HG03060 (cell line): ENCODE results near the gene RFX6.
"Not testable (repeated sequence)": the region's sequence is repeated elsewhere in the genome, so short reads cannot be mapped to it uniquely, and the experiment has no call there.

ENCODE experiments used
- ATAC-seq: cut with Tn5 transposase; IDR thresholded peaks from one replicate; pipeline ENCODE4 v1.9.1; 2021; ENCODE audit warnings: low read depth, moderate number of reproducible peaks; ENCODE audit not compliant: unreplicated experiment

Gene RFX6

GRCh38 chr6:116876635-116877611, at the start of gene RFX6:
Gene RFX6 (plus strand): TSS chr6:116877242. CDS start chr6:116877276, 34 bp downstream.
- ATAC-seq: no peak

- ATAC-seq: no peak
These were observed 49.3 kb upstream of the RFX6 start for GRCh38 chr6:116827561-116828240.

- no peak for ATAC-seq
These were observed 48.1 kb upstream of the RFX6 start, which contains the start of gene GPRC6A for GRCh38 chr6:116828983-116829382. Gene GPRC6A (minus strand): TSS chr6:116829083. CDS start chr6:116829013, 70 bp downstream.

- not testable (repeated sequence) for ATAC-seq
These were observed 42.5 kb upstream of the RFX6 start for GRCh38 chr6:116834526-116834925.

- ATAC-seq: no peak
These were observed 40.3 kb upstream of the RFX6 start for GRCh38 chr6:116836606-116837342.

- ATAC-seq: no peak
These were observed 37.0 kb upstream of the RFX6 start for GRCh38 chr6:116840091-116840490.

- no peak for ATAC-seq
These were observed 34.6 kb upstream of the RFX6 start for GRCh38 chr6:116842459-116842858.

- ATAC-seq: peak; percentile 60
These were observed 29.8 kb upstream of the RFX6 start for GRCh38 chr6:116847227-116847626.

- no peak for ATAC-seq
These were observed 19.0 kb upstream of the RFX6 start for GRCh38 chr6:116858060-116858459.

- no peak for ATAC-seq
These were observed 17.8 kb upstream of the RFX6 start for GRCh38 chr6:116859264-116859663.

GRCh38 chr6:116866281-116866871, 10.7 kb upstream of the RFX6 start:
- ATAC-seq: peak; percentile 52

- no peak for ATAC-seq
These were observed 4.3 kb upstream of the RFX6 start for GRCh38 chr6:116872771-116873170.

- no peak for ATAC-seq
These were observed 935 bp upstream of the RFX6 start for GRCh38 chr6:116876107-116876506.

- no peak for ATAC-seq
These were observed 701 bp downstream of the RFX6 start for GRCh38 chr6:116877743-116878142.

GRCh38 chr6:116881236-116881635, 4.2 kb downstream of the RFX6 start:
- ATAC-seq: no peak

- no peak for ATAC-seq
These were observed 6.0 kb downstream of the RFX6 start for GRCh38 chr6:116883005-116883404.

- no peak for ATAC-seq
These were observed 7.5 kb downstream of the RFX6 start for GRCh38 chr6:116884530-116884929.

- ATAC-seq: no peak
These were observed 10.1 kb downstream of the RFX6 start for GRCh38 chr6:116887168-116887567.

GRCh38 chr6:116887894-116888293, 10.9 kb downstream of the RFX6 start:
- ATAC-seq: no peak

GRCh38 chr6:116888732-116889360, 11.8 kb downstream of the RFX6 start:
- no peak for ATAC-seq
